Measurements from ENCODE around the gene NCKAP5. TPM values are rescaled to one million over a fixed set of nuclear protein-coding genes. Genes with fewer than 3 reads are reported as not detected.

Gene NCKAP5
- total RNA-seq, 1 donor from 2014 or later = 7.7 TPM

GRCh38 chr2:133177196-133177595 is 391.1 kb downstream of the NCKAP5 start:
- Mint-ChIP-seq H3K36me3 (no peaks in the 10 kb centered on the region), H3K9me3 (no peaks in the 10 kb centered on the region), H3K4me3 (no peak overlapping the region), H3K4me1 (ENCODE audit: unreplicated experiment) (no peaks in the 10 kb centered on the region), H3K27ac (no peak overlapping the region), H3K27me3 (no peaks in the 10 kb centered on the region)
- no peak for TF ChIP-seq CTCF (conservative IDR thresholded peaks at IDR 0.05)
- DNase-seq (ENCODE audit: extremely low spot score, unreplicated experiment) = no peak

DNA sequence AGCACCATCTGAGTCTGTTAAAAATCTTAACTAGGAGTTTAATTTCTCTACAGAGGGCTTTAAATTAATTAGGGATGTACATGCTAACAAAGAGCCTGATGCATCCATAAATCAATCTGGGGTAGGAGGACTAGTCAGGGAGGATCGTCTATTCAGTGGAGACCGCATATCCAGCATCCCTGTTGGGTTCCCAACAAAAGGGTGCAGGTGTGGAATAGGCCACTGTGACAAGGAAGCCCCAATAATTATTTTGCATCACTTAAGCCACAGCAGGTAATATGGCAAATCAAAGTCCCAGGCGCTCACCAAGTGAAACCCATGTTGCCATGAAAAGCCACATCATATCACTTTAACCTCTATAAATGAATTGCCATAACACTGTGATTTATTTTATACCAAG is 392.3 kb downstream of the NCKAP5 start:
- no peaks in the 10 kb centered on the region for H3K9me3 Mint-ChIP-seq
- DNase-seq (ENCODE audit: extremely low spot score, unreplicated experiment) = no peak
- H3K27me3 Mint-ChIP-seq = no peaks in the 10 kb centered on the region
- H3K4me1 Mint-ChIP-seq (ENCODE audit: unreplicated experiment) = peaks cover 4% of the 10 kb centered on the region
- H3K4me3 Mint-ChIP-seq = no peak overlapping the region
- H3K36me3 Mint-ChIP-seq = no peaks in the 10 kb centered on the region
- no peak overlapping the region for H3K27ac Mint-ChIP-seq
- TF ChIP-seq CTCF (conservative IDR thresholded peaks at IDR 0.05) = no peak

GRCh38 chr2:133173224-133173623 is 395.0 kb downstream of the NCKAP5 start:
- no peaks in the 10 kb centered on the region for H3K36me3 Mint-ChIP-seq
- no peaks in the 10 kb centered on the region for H3K9me3 Mint-ChIP-seq
- H3K4me3 Mint-ChIP-seq = no peak overlapping the region
- H3K27ac Mint-ChIP-seq = no peak overlapping the region
- TF ChIP-seq CTCF (conservative IDR thresholded peaks at IDR 0.05) = no peak
- no peak for DNase-seq (ENCODE audit: extremely low spot score, unreplicated experiment)
- peaks cover 15% of the 10 kb centered on the region for H3K4me1 Mint-ChIP-seq (ENCODE audit: unreplicated experiment)
- peaks cover 6% of the 10 kb centered on the region for H3K27me3 Mint-ChIP-seq

DNA sequence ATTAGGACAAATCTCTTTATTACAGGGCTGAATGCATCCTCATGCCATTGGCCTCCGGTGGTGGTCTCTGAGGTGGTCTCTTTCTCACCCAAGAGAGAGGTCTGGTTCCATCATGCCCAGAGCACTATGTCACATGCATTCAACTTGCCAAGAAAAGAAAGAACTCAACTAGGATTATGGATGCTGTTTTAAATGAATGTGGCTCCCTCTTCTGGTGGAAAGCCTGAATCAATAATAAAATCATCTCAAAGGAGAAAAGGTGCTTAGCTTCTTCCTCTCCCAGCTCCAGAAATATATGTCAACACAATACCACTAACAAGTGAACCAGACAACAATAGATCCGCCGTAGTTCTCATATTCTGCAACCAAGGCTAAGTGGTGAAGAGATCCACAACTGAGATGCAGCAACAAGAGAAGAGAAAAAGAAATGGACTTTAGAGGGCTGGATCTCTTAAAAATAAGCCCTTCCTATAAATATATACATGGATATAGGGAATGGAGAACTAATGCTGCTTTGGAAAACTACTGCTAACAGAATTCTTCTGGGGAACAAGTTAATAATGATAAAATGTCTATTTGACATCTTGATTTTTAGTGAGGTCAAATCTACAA is 396.8 kb downstream of the NCKAP5 start:
- no peak for DNase-seq (ENCODE audit: extremely low spot score, unreplicated experiment)
- peaks cover 6% of the 10 kb centered on the region for H3K27me3 Mint-ChIP-seq
- peaks cover 15% of the 10 kb centered on the region for H3K4me1 Mint-ChIP-seq (ENCODE audit: unreplicated experiment)
- no peak overlapping the region for H3K4me3 Mint-ChIP-seq
- no peak overlapping the region for H3K27ac Mint-ChIP-seq
- no peaks in the 10 kb centered on the region for H3K9me3 Mint-ChIP-seq
- peak; percentile 86 for TF ChIP-seq CTCF (conservative IDR thresholded peaks at IDR 0.05)
- no peaks in the 10 kb centered on the region for H3K36me3 Mint-ChIP-seq

GRCh38 chr2:133169274-133169912 is 398.9 kb downstream of the NCKAP5 start:
- Mint-ChIP-seq H3K9me3 (no peaks in the 10 kb centered on the region), H3K4me3 (no peak overlapping the region), H3K4me1 (ENCODE audit: unreplicated experiment) (peaks cover 15% of the 10 kb centered on the region), H3K27ac (no peak overlapping the region), H3K36me3 (no peaks in the 10 kb centered on the region), H3K27me3 (peaks cover 6% of the 10 kb centered on the region)
- no peak for DNase-seq (ENCODE audit: extremely low spot score, unreplicated experiment)
- no peak for TF ChIP-seq CTCF (conservative IDR thresholded peaks at IDR 0.05)
